Heart left ventricle (tissue), 13 donors: ENCODE measurements around the gene PLAU.

Source experiments
- CTCF ChIP-seq, 12 donors: fragments of 200-600 bp; sonication (generic) in 4 of 12; IDR thresholded peaks; one replicate each; pipeline versions ENCODE4 v1.5.0 to v1.8.0; 2018 to 2022; ENCODE audit warnings: antibody characterized with exemption in 12 of 12, mild to moderate bottlenecking in 5 of 12
- POLR2A ChIP-seq, 2 donors: fragments of 450-650 bp; IDR thresholded peaks; one replicate each; pipeline ENCODE4 v1.6.1; 2017; ENCODE audit warnings: antibody characterized with exemption in 2 of 2, mild to moderate bottlenecking in 2 of 2, moderate library complexity in 2 of 2
- donor health status: ischemic (EF 13 %, LVEDD 7.1; RV severe dilation, severe dysfunction).
- donor health status: DM: no; HTN: yes; CAD: no.
- donor health status: DM: no; HTN: no; CAD: no.
- donor health status: ischemic (EF 25% LVEDD 6.9; RV normal size, moderate dysfunction).
- donor health status: ischemic (EF 25% LVEDD 5.7; RV mildly dilated, moderate dysfunction).
- donor health status: ischemic (EF 35%, LVEDD 5.7; RV mildly dilated, moderate dysfunction).
- donor health status: nonischemic (EF 11% LVEDD 7.7; RV severe dilation, severe dysfunction).
- donor health status: DM: yes; HTN: yes; CAD: no.
- donor health status: PGD.
- donor health status: ischemic (EF 29% LVEDD 5.4; RV normal size, mild dysfunction).
- donor health status: nonischemic (EF 23%, LVEDD 6.1; RV moderate dilation, normal function).

DNA sequence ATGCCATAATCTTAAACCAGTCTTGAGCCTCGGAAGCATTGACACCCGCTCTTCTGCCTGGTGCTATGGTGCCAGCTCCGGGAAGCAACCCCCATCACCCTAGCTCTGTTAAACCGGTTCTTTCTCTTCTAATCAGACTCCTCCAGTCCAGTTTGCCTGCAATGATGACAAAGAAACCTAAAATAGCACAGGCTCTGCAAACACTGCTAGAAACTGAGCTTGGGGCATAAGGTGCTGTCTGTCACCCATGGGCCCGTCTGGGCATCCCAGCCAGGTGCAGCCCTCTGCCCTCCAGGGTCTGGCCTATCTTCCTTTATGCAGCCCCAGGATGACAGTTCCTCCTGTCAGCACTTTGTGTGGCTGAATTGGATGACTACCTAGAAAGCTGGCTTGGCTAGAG lies 22.4 kb upstream of the PLAU start:
- TF ChIP-seq CTCF (IDR thresholded peaks at IDR 0.05) (no peak), POLR2A (IDR thresholded peaks at IDR 0.05) (no peak)
